CD14-positive monocyte (primary cell): Measurements from ENCODE around the gene SLC7A10. TPM values are rescaled to one million over a fixed set of nuclear protein-coding genes. Genes with fewer than 3 reads are reported as not detected.

Experiments
- DNase-seq, 3 donors: peaks; one replicate each; pipeline ENCODE4 v3.0.0-alpha.2; 2011 to 2022
- H2AFZ ChIP-seq: 2 replicates; pipeline ENCODE4 v1.6.0; 2012; ENCODE audit warnings: mild to moderate bottlenecking, low read depth, low read length, inconsistent platforms; ENCODE audit not compliant: insufficient read depth, poor library complexity, severe bottlenecking
- H3K27ac ChIP-seq, 2 donors: 1 replicate in 1 of 2; 2 replicates in 1 of 2; pipeline ENCODE4 v1.5.1; 2012 to 2013; ENCODE audit warnings: low read length in 2 of 2, control low read depth in 1 of 2, inconsistent platforms in 1 of 2, low read depth in 1 of 2, mild to moderate bottlenecking in 1 of 2
- H3K27me3 ChIP-seq, 2 donors: one replicate each; pipeline versions ENCODE4 v1.6.0 to v1.6.1; 2011 to 2013; ENCODE audit warnings: low read length in 2 of 2; ENCODE audit not compliant: control insufficient read depth in 2 of 2, insufficient read depth in 2 of 2
- H3K36me3 ChIP-seq, 2 donors: replicated peaks in 1 of 2; 1 replicate in 1 of 2; 2 replicates in 1 of 2; pipeline versions ENCODE4 v1.5.1 to v1.6.1; 2012 to 2013; ENCODE audit warnings: low read length in 2 of 2, control low read depth in 1 of 2, inconsistent platforms in 1 of 2, mild to moderate bottlenecking in 1 of 2; ENCODE audit not compliant: insufficient read depth in 2 of 2, control insufficient read depth in 1 of 2
- H3K4me1 ChIP-seq, 2 donors: 1 replicate in 1 of 2; 2 replicates in 1 of 2; pipeline versions ENCODE4 v1.5.1 to v1.6.1; 2012 to 2013; ENCODE audit warnings: low read length in 2 of 2, control low read depth in 1 of 2, inconsistent platforms in 1 of 2, mild to moderate bottlenecking in 1 of 2, moderate library complexity in 1 of 2; ENCODE audit not compliant: insufficient read depth in 2 of 2, control insufficient read depth in 1 of 2
- H3K4me2 ChIP-seq: replicated peaks from 2 replicates; pipeline ENCODE3; 2012; ENCODE audit warnings: low read length, moderate library complexity, mild to moderate bottlenecking; ENCODE audit not compliant: poor library complexity, severe bottlenecking; ENCODE audit errors: extremely low read depth
- H3K4me3 ChIP-seq, 3 experiments: fragments of 200-600 bp in 1 of 3; sonication (generic) in 1 of 3; replicated peaks in 1 of 3; 1 replicate in 2 of 3; 2 replicates in 1 of 3; pipeline ENCODE4 v1.5.1; 2011 to 2013; ENCODE audit warnings: low read length in 3 of 3, mild to moderate bottlenecking in 3 of 3, control low read depth in 2 of 3, low read depth in 2 of 3, inconsistent platforms in 1 of 3, moderate library complexity in 1 of 3
- H3K79me2 ChIP-seq: 2 replicates; pipeline ENCODE4 v1.6.0; 2012; ENCODE audit warnings: mild to moderate bottlenecking, control low read depth, inconsistent platforms, low read length, moderate library complexity; ENCODE audit not compliant: insufficient read depth
- H3K9ac ChIP-seq: 2 replicates; pipeline ENCODE4 v1.6.0; 2017; ENCODE audit warnings: low read length, mild to moderate bottlenecking; ENCODE audit not compliant: insufficient read depth, poor library complexity, severe bottlenecking
- H3K9me3 ChIP-seq, 2 donors: replicated peaks in 1 of 2; 1 replicate in 1 of 2; 2 replicates in 1 of 2; pipeline versions ENCODE4 v1.5.1 to v1.6.1; 2012 to 2013; ENCODE audit warnings: low read length in 2 of 2, control low read depth in 1 of 2; ENCODE audit not compliant: control insufficient read depth in 1 of 2, insufficient read depth in 1 of 2
- H4K20me1 ChIP-seq: 2 replicates; pipeline ENCODE4 v1.6.0; 2012; ENCODE audit warnings: mild to moderate bottlenecking, low read length, control low read depth, moderate library complexity; ENCODE audit not compliant: insufficient read depth
- H3K27ac Mint-ChIP-seq, 7 donors: one replicate each; pipeline ENCODE4 v1.8.0; 2020; ENCODE audit warnings: mild to moderate bottlenecking in 7 of 7, mixed read lengths in 7 of 7, moderate library complexity in 6 of 7, inconsistent platforms in 2 of 7
- H3K27me3 Mint-ChIP-seq, 3 donors: one replicate each; pipeline ENCODE4 v1.8.0; 2021 to 2022; ENCODE audit warnings: low read depth in 3 of 3, mild to moderate bottlenecking in 3 of 3, mixed read lengths in 3 of 3, moderate library complexity in 3 of 3, inconsistent platforms in 1 of 3
- H3K36me3 Mint-ChIP-seq, 2 donors: one replicate each; pipeline ENCODE4 v1.8.0; 2020; ENCODE audit warnings: mixed read lengths in 2 of 2, inconsistent platforms in 1 of 2, mild to moderate bottlenecking in 1 of 2
- H3K4me1 Mint-ChIP-seq: one replicate; pipeline ENCODE4 v1.8.0; 2020; ENCODE audit warnings: mild to moderate bottlenecking, mixed read lengths
- H3K4me3 Mint-ChIP-seq, 2 donors: one replicate each; pipeline ENCODE4 v1.8.0; 2020; ENCODE audit warnings: mild to moderate bottlenecking in 2 of 2, mixed read lengths in 2 of 2, moderate library complexity in 1 of 2
- H3K9me3 Mint-ChIP-seq, 7 donors: one replicate each; pipeline ENCODE4 v1.8.0; 2020 to 2022; ENCODE audit warnings: mixed read lengths in 7 of 7, mild to moderate bottlenecking in 6 of 7, moderate library complexity in 6 of 7, inconsistent platforms in 2 of 7
- WGBS: methylation state at CpG from one replicate; pipeline ENCODE4 v1.1.5; 2013; ENCODE audit warnings: missing lambda C conversion rate; ENCODE audit not compliant: insufficient coverage; 5-methylcytosine and 5-hydroxymethylcytosine counted together
- intact Hi-C, 2 donors: fragments of 100-400 bp; cut with micrococcal nuclease; formaldehyde crosslinking; loops; one replicate each; pipeline versions ENCODE4 v1.15.0 to v1.15.1; 2023
- polyA plus RNA-seq, 3 donors: library from polyadenylated mRNA; depleted of rRNA in 1 of 3; unstranded in 2 of 3; stranded (reverse) in 1 of 3; fragments of 300-500 nt in 2 of 3; fragments of >200 nt in 1 of 3; fragmentation: Illumina TruSeq in 2 of 3; gene quantifications; 1 replicate in 2 of 3; 2 replicates in 1 of 3; pipeline ENCODE4 v1.2.3, GENCODE V29; 2012 to 2021
- TF ChIP-seq, protein P1 (sequence below): fragments of 200-600 bp; IDR thresholded peaks from one replicate; pipeline ENCODE4 v1.8.0; 2022; ENCODE audit warnings: antibody characterized with exemption, mild to moderate bottlenecking

The SLC7A10 gene
- polyA plus RNA-seq, 3 donors = 0.52 TPM; not detected in 2

DNA sequence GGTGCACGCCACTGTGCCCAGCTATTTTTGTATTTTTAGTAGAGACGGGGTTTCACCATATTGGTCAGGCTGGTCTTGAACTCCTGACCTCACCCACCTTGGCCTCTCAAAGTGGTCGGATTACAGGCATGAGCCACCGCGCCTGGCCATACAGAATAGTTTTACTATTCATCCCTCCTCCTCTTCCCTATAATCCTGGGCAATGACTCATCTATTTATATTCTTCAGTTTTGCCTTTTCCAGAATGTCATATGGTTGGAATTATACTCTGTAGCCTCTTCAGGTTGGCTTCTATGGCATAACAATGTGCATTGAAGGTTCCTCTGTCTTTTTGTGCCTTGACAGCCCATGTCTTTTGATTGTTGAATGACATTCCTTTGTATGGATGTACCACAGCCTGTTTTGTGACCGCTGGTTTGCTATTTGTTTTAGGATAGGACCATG is 53.7 kb downstream of the SLC7A10 start:
- H3K4me2 ChIP-seq = no peak overlapping the region
- no peak overlapping the region for H2AFZ ChIP-seq
- Mint-ChIP-seq H3K9me3 (peaks cover 10 to 17% (median 14%) of the 10 kb centered on the region in 7 donors), H3K36me3 (peaks cover 0 to 4% of the 10 kb centered on the region in 2 donors), H3K27ac (no peak overlapping the region), H3K4me1 (peaks cover 28% of the 10 kb centered on the region), H3K4me3 (no peak overlapping the region), H3K27me3 (no peaks in the 10 kb centered on the region)
- no peak for DNase-seq
- TF ChIP-seq, protein P1, sequence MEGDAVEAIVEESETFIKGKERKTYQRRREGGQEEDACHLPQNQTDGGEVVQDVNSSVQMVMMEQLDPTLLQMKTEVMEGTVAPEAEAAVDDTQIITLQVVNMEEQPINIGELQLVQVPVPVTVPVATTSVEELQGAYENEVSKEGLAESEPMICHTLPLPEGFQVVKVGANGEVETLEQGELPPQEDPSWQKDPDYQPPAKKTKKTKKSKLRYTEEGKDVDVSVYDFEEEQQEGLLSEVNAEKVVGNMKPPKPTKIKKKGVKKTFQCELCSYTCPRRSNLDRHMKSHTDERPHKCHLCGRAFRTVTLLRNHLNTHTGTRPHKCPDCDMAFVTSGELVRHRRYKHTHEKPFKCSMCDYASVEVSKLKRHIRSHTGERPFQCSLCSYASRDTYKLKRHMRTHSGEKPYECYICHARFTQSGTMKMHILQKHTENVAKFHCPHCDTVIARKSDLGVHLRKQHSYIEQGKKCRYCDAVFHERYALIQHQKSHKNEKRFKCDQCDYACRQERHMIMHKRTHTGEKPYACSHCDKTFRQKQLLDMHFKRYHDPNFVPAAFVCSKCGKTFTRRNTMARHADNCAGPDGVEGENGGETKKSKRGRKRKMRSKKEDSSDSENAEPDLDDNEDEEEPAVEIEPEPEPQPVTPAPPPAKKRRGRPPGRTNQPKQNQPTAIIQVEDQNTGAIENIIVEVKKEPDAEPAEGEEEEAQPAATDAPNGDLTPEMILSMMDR = no peak
- no peak overlapping the region for H3K27ac ChIP-seq
- WGBS = 95% methylated on average over 4 of the region's 6 CpGs
- H3K36me3 ChIP-seq = no peaks in the 10 kb centered on the region
- peaks cover 18 to 43% of the 10 kb centered on the region in 2 donors for H3K4me1 ChIP-seq
- no peak overlapping the region for H3K9ac ChIP-seq
- intact Hi-C loops = loop anchor here in 1 of 2 donors (10.0 kb wide), 2 partner anchors 133 to 197 kb away; partner anchors contain the start of genes CEBPA, CEP89 and FAAP24
- H3K27me3 ChIP-seq = no peaks in the 10 kb centered on the region
- H4K20me1 ChIP-seq = no peaks in the 10 kb centered on the region
- H3K79me2 ChIP-seq = peaks cover 21% of the 10 kb centered on the region
- no peak overlapping the region for H3K4me3 ChIP-seq
- H3K9me3 ChIP-seq = peaks cover 5 to 9% of the 10 kb centered on the region in 2 donors

DNA sequence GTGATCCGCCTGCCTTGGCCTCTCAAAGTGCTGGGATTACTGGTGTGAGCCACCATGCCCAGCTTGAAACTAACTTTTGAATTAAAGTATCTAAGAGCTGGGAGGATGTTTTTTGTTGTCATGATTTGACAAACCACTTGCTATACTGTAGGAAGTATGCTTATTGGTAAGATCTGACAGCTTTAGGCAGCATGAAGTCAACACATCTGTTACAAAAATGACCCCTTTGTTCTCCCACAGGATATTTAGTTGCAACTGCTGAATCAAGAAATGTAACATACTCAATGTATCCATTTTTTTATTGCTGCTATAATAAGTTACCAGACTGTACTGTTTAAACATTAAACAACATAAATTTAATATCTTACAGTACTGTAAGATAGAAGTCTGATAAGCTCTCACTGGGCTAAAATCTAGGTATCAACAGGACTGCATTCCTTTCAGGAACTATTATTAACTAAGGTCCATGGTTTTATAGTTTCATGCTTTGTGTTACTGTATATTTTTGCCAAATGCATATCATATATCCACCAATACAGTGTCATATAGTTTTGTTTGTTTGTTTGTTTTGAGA is 54.3 kb downstream of the SLC7A10 start:
- no peak for DNase-seq
- no peaks in the 10 kb centered on the region for H3K36me3 ChIP-seq
- peaks cover 10 to 17% (median 14%) of the 10 kb centered on the region in 7 donors for H3K9me3 Mint-ChIP-seq
- peaks cover 0 to 4% of the 10 kb centered on the region in 2 donors for H3K36me3 Mint-ChIP-seq
- intact Hi-C loops = loop anchor here in 1 of 2 donors (10.0 kb wide), 2 partner anchors 133 to 197 kb away; partner anchors contain the start of genes CEBPA, CEP89 and FAAP24
- TF ChIP-seq, protein P1 = no peak
- peaks cover 28% of the 10 kb centered on the region for H3K4me1 Mint-ChIP-seq
- peaks cover 19% of the 10 kb centered on the region for H3K79me2 ChIP-seq
- no peaks in the 10 kb centered on the region for H3K27me3 ChIP-seq
- no CpG with 5 or more reads among the region's 1 CpG for WGBS
- H3K27ac Mint-ChIP-seq = no peak overlapping the region
- H3K4me2 ChIP-seq = no peak overlapping the region
- peaks cover 18 to 42% of the 10 kb centered on the region in 2 donors for H3K4me1 ChIP-seq
- H3K9me3 ChIP-seq = peaks cover 5 to 9% of the 10 kb centered on the region in 2 donors
- H3K27me3 Mint-ChIP-seq = no peaks in the 10 kb centered on the region
- no peak overlapping the region for H3K27ac ChIP-seq
- H3K4me3 ChIP-seq = no peak overlapping the region
- H2AFZ ChIP-seq = no peak overlapping the region
- no peak overlapping the region for H3K9ac ChIP-seq
- H3K4me3 Mint-ChIP-seq = no peak overlapping the region
- no peaks in the 10 kb centered on the region for H4K20me1 ChIP-seq
